Measurements from ENCODE around the gene SPTB.

DNA sequence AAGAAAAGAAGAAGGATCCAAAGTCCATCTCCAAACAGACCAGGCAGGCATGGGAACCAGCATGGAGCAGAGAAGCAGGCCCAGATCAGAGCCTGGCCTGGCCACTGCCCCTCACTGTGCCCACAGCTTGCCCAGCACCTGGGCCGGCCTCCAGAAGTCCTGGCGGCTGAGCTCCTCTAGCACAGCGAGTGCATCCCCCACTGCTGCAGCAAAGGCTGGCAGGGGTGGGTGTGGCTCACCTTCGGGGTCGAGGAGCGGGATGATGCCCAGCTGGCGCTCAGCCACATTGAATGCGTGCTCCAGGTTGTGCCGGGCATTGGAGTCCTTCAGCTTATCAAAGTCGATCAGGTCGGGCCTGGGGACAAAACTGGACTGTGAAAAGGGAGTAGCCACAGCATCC lies 78.7 kb downstream of the SPTB start:
- TF ChIP-seq, protein P1, sequence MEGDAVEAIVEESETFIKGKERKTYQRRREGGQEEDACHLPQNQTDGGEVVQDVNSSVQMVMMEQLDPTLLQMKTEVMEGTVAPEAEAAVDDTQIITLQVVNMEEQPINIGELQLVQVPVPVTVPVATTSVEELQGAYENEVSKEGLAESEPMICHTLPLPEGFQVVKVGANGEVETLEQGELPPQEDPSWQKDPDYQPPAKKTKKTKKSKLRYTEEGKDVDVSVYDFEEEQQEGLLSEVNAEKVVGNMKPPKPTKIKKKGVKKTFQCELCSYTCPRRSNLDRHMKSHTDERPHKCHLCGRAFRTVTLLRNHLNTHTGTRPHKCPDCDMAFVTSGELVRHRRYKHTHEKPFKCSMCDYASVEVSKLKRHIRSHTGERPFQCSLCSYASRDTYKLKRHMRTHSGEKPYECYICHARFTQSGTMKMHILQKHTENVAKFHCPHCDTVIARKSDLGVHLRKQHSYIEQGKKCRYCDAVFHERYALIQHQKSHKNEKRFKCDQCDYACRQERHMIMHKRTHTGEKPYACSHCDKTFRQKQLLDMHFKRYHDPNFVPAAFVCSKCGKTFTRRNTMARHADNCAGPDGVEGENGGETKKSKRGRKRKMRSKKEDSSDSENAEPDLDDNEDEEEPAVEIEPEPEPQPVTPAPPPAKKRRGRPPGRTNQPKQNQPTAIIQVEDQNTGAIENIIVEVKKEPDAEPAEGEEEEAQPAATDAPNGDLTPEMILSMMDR (IDR thresholded peaks at IDR 0.05; ENCODE audit: poor library complexity), result no peak
- no peak for TF ChIP-seq EZH2 (IDR thresholded peaks at IDR 0.05; ENCODE audit: borderline replicate concordance)

Data from hepatocyte (in vitro differentiated cells).